GM18867 (cell line): ENCODE data around the gene GPC3.

Source experiments
- ATAC-seq: cut with Tn5 transposase; IDR thresholded peaks from one replicate; pipeline ENCODE4 v1.9.1; 2021; ENCODE audit warnings: mild to moderate bottlenecking, moderate library complexity; ENCODE audit not compliant: unreplicated experiment

GPC3 gene

GRCh38 chrX:133658293-133658911, 327.0 kb downstream of the GPC3 start:
- ATAC-seq, result no peak

GRCh38 chrX:133655275-133656265, 329.8 kb downstream of the GPC3 start:
- no peak for ATAC-seq

GRCh38 chrX:133654811-133655210, 330.6 kb downstream of the GPC3 start:
- no peak for ATAC-seq

- no peak for ATAC-seq
Observed at GRCh38 chrX:133653358-133653757, 332.0 kb downstream of the GPC3 start.

GRCh38 chrX:133652185-133652584, 333.2 kb downstream of the GPC3 start:
- ATAC-seq, result no peak

GRCh38 chrX:133650239-133650638, 335.2 kb downstream of the GPC3 start:
- no peak for ATAC-seq

GRCh38 chrX:133649651-133650050, 335.7 kb downstream of the GPC3 start:
- no peak for ATAC-seq

GRCh38 chrX:133648594-133648993, 336.8 kb downstream of the GPC3 start:
- ATAC-seq, result no peak

GRCh38 chrX:133646719-133647116, 338.7 kb downstream of the GPC3 start:
- ATAC-seq, result no peak

- no peak for ATAC-seq
Observed at GRCh38 chrX:133645977-133646718, 339.2 kb downstream of the GPC3 start.

- ATAC-seq, result no peak
Observed at GRCh38 chrX:133645256-133645655, 340.1 kb downstream of the GPC3 start.

GRCh38 chrX:133640161-133641015, 345.0 kb downstream of the GPC3 start:
- ATAC-seq, result no peak

- no peak for ATAC-seq
Observed at GRCh38 chrX:133639726-133640125, 345.7 kb downstream of the GPC3 start.

- no peak for ATAC-seq
Observed at GRCh38 chrX:133638285-133638684, 347.1 kb downstream of the GPC3 start.

GRCh38 chrX:133637765-133638164, 347.6 kb downstream of the GPC3 start:
- ATAC-seq, result no peak

GRCh38 chrX:133636009-133636408, 349.4 kb downstream of the GPC3 start:
- ATAC-seq, result no peak

GRCh38 chrX:133634416-133634815, 351.0 kb downstream of the GPC3 start:
- no peak for ATAC-seq

- no peak for ATAC-seq
Observed at GRCh38 chrX:133633950-133634349, 351.4 kb downstream of the GPC3 start.

- ATAC-seq, result no peak
Observed at GRCh38 chrX:133633162-133633561, 352.2 kb downstream of the GPC3 start.

- no peak for ATAC-seq
Observed at GRCh38 chrX:133630362-133630761, 355.0 kb downstream of the GPC3 start.
